ENCODE data around the gene FBXW7.

DNA sequence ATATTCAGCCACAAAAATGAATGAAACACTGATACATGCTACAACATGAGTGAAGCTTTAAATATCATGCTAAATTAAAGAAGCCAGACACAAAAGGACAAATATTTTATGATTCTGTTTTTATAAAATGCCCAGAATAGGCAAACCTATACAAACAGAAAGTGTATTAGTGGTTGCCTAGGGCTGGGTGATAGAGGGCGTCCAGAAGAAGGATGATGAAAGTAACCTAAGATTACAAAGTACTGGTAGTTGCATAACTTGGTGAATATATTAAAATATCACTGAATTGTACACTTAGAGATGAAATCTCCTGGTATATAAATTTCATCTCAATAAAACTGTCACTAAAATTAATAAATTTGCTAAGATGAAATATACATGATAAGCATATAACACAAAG lies 67.5 kb downstream of the FBXW7 start:
- TF ChIP-seq, protein P1, sequence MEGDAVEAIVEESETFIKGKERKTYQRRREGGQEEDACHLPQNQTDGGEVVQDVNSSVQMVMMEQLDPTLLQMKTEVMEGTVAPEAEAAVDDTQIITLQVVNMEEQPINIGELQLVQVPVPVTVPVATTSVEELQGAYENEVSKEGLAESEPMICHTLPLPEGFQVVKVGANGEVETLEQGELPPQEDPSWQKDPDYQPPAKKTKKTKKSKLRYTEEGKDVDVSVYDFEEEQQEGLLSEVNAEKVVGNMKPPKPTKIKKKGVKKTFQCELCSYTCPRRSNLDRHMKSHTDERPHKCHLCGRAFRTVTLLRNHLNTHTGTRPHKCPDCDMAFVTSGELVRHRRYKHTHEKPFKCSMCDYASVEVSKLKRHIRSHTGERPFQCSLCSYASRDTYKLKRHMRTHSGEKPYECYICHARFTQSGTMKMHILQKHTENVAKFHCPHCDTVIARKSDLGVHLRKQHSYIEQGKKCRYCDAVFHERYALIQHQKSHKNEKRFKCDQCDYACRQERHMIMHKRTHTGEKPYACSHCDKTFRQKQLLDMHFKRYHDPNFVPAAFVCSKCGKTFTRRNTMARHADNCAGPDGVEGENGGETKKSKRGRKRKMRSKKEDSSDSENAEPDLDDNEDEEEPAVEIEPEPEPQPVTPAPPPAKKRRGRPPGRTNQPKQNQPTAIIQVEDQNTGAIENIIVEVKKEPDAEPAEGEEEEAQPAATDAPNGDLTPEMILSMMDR (IDR thresholded peaks at IDR 0.05): no peak
- TF ChIP-seq POLR2A (IDR thresholded peaks at IDR 0.05): no peak
